ENCODE results near the gene AKAP8L.

Gene AKAP8L

GRCh38 chr19:15427350-15427700 is 8.5 kb upstream of the AKAP8L start:
- Mint-ChIP-seq H3K27me3 (ENCODE audit: low read depth, poor library complexity) (peaks cover 9% of the 10 kb centered on the region), H3K9me3 (peaks cover 22% of the 10 kb centered on the region), H3K4me3 (no peak overlapping the region), H3K4me1 (peaks cover 18% of the 10 kb centered on the region), H3K27ac (no peak overlapping the region), H3K36me3 (ENCODE audit: low read depth) (peaks cover 53% of the 10 kb centered on the region)
- no peak for TF ChIP-seq CTCF (IDR thresholded peaks at IDR 0.05)
- no peak for DNase-seq

- no peak for DNase-seq
- H3K36me3 Mint-ChIP-seq (ENCODE audit: low read depth): peaks cover 58% of the 10 kb centered on the region
Observed at GRCh38 chr19:15426485-15427349, 7.9 kb upstream of the AKAP8L start.

GRCh38 chr19:15425321-15425950 is 6.6 kb upstream of the AKAP8L start:
- no peak for DNase-seq
- Mint-ChIP-seq H3K27me3 (ENCODE audit: low read depth, poor library complexity) (peaks cover 5% of the 10 kb centered on the region), H3K27ac (no peak overlapping the region), H3K4me1 (peaks cover 3% of the 10 kb centered on the region), H3K4me3 (no peak overlapping the region), H3K9me3 (peaks cover 23% of the 10 kb centered on the region), H3K36me3 (ENCODE audit: low read depth) (peaks cover 56% of the 10 kb centered on the region)
- TF ChIP-seq CTCF (IDR thresholded peaks at IDR 0.05): no peak

More at GRCh38 chr19:15426485-15427349, 7.9 kb upstream of the AKAP8L start:
- Mint-ChIP-seq H3K27me3 (ENCODE audit: low read depth, poor library complexity) (peaks cover 7% of the 10 kb centered on the region), H3K9me3 (peaks cover 23% of the 10 kb centered on the region), H3K4me3 (no peak overlapping the region), H3K4me1 (peaks cover 16% of the 10 kb centered on the region), H3K27ac (no peak overlapping the region)
- no peak for TF ChIP-seq CTCF (IDR thresholded peaks at IDR 0.05)

- DNase-seq: no peak
- peaks cover 3% of the 10 kb centered on the region for H3K4me1 Mint-ChIP-seq
- peaks cover 23% of the 10 kb centered on the region for H3K9me3 Mint-ChIP-seq
- no peak overlapping the region for H3K4me3 Mint-ChIP-seq
- no peak overlapping the region for H3K27ac Mint-ChIP-seq
- no peak for TF ChIP-seq CTCF (IDR thresholded peaks at IDR 0.05)
- H3K36me3 Mint-ChIP-seq (ENCODE audit: low read depth): peaks cover 53% of the 10 kb centered on the region
- H3K27me3 Mint-ChIP-seq (ENCODE audit: low read depth, poor library complexity): peaks cover 5% of the 10 kb centered on the region
Observed at GRCh38 chr19:15424692-15425272, 6.0 kb upstream of the AKAP8L start.

- TF ChIP-seq CTCF (IDR thresholded peaks at IDR 0.05): no peak
- peaks cover 10% of the 10 kb centered on the region for H3K4me1 Mint-ChIP-seq
- peaks cover 53% of the 10 kb centered on the region for H3K36me3 Mint-ChIP-seq (ENCODE audit: low read depth)
Observed at GRCh38 chr19:15424121-15424520, 5.3 kb upstream of the AKAP8L start.

More at GRCh38 chr19:15424121-15424520, 5.3 kb upstream of the AKAP8L start:
- Mint-ChIP-seq H3K27ac (no peak overlapping the region), H3K27me3 (ENCODE audit: low read depth, poor library complexity) (peaks cover 5% of the 10 kb centered on the region), H3K4me3 (no peak overlapping the region), H3K9me3 (peaks cover 23% of the 10 kb centered on the region)
- no peak for DNase-seq
